DOHH2 (cell line): ENCODE data around the gene OR6F1.

Experiments
- EZH2phosphoT487 ChIP-seq: fragments of 200-600 bp; sonication (generic); IDR thresholded peaks from 2 replicates; pipeline ENCODE4 v1.6.1; 2017; ENCODE audit warnings: borderline replicate concordance, mild to moderate bottlenecking, antibody characterized with exemption, low read length, moderate library complexity, mixed read lengths
- TF ChIP-seq, protein P1 (sequence below): fragments of 200-600 bp; sonication (generic); IDR thresholded peaks from one replicate; pipeline ENCODE4 v1.5.1; 2014; ENCODE audit warnings: antibody characterized with exemption, mild to moderate bottlenecking, low read depth, low read length; ENCODE audit not compliant: poor library complexity, severe bottlenecking

DNA sequence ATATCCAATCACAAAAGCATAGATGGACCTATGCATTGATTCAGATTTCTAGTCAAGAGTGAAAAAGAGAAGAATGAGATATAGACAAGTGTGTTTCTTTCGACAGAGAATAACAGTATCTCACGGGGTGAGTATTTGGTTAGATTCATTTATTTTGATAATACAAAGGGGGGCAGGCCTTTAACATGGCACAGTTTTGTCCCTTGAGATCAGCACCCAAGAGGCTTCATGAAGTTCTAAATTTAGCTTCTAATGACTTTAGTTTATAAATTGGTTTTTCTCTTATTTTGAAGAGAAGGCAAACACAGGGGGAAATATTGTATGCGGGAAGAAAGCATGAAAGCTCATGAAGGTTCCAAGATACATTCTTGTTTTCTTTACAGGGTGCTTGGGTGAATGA lies 44.0 kb upstream of the OR6F1 start, which contains the start of gene OR1C1:
- TF ChIP-seq, protein P1, sequence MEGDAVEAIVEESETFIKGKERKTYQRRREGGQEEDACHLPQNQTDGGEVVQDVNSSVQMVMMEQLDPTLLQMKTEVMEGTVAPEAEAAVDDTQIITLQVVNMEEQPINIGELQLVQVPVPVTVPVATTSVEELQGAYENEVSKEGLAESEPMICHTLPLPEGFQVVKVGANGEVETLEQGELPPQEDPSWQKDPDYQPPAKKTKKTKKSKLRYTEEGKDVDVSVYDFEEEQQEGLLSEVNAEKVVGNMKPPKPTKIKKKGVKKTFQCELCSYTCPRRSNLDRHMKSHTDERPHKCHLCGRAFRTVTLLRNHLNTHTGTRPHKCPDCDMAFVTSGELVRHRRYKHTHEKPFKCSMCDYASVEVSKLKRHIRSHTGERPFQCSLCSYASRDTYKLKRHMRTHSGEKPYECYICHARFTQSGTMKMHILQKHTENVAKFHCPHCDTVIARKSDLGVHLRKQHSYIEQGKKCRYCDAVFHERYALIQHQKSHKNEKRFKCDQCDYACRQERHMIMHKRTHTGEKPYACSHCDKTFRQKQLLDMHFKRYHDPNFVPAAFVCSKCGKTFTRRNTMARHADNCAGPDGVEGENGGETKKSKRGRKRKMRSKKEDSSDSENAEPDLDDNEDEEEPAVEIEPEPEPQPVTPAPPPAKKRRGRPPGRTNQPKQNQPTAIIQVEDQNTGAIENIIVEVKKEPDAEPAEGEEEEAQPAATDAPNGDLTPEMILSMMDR, result no peak
- TF ChIP-seq EZH2phosphoT487, result no peak
